K562 (cell line): ENCODE results near the gene PCED1B. TPM values are rescaled to one million over a fixed set of nuclear protein-coding genes. Genes with fewer than 3 reads are reported as not detected.

Experiments used
- CXXC5 ChIP-seq: fragments of 250-450 bp; sonication (Bioruptor Pico); IDR thresholded peaks from 2 replicates; pipeline ENCODE4 v1.8.0; 2022; ENCODE audit warnings: inconsistent platforms, mild to moderate bottlenecking, moderate library complexity
- FOXK2 ChIP-seq, 2 experiments: fragments of 450-650 bp; IDR thresholded peaks in 1 of 2; conservative IDR thresholded peaks in 1 of 2; 2 replicates each; pipeline ENCODE4 v1.6.1; 2016; ENCODE audit warnings: low read depth in 2 of 2, mild to moderate bottlenecking in 1 of 2
- JUND ChIP-seq, 2 experiments: IDR thresholded peaks; 2 replicates in 1 of 2; 3 replicates in 1 of 2; pipeline ENCODE4 v1.6.1; 2011; ENCODE audit warnings: borderline replicate concordance in 2 of 2, low read depth in 2 of 2, low read length in 2 of 2, improper control_type of control experiment in 1 of 2, missing biosample characterization in 1 of 2, missing genetic modification characterization in 1 of 2, missing genetic modification reagents in 1 of 2
- MIER1 ChIP-seq: fragments of 450-650 bp; IDR thresholded peaks from 2 replicates; pipeline ENCODE4 v1.6.1; 2016; ENCODE audit warnings: antibody characterized with exemption, mild to moderate bottlenecking, low read depth
- MTA1 ChIP-seq: fragments of 450-650 bp; IDR thresholded peaks from 2 replicates; pipeline ENCODE4 v1.6.1; 2017; ENCODE audit warnings: borderline replicate concordance
- NR2F6 ChIP-seq: fragments of 450-650 bp; formaldehyde crosslinking; IDR thresholded peaks from 2 replicates; pipeline ENCODE4 v1.4.0; 2020; ENCODE audit warnings: mild to moderate bottlenecking
- NUFIP1 ChIP-seq: fragments of 450-650 bp; IDR thresholded peaks from 2 replicates; pipeline ENCODE4 v1.6.1; 2018; ENCODE audit not compliant: partially characterized antibody
- ZFP36 ChIP-seq: fragments of 150-350 bp; IDR thresholded peaks from 2 replicates; pipeline ENCODE4 v1.6.1; 2018; ENCODE audit warnings: low read length, low read depth; ENCODE audit not compliant: partially characterized antibody
- ZNF551 ChIP-seq: fragments of 250-450 bp; sonication (Bioruptor Pico); IDR thresholded peaks from 2 replicates; pipeline ENCODE4 v1.5.0; 2021; ENCODE audit warnings: mild to moderate bottlenecking, moderate library complexity
- polyA plus RNA-seq, 8 experiments: library from polyadenylated mRNA; depleted of rRNA in 4 of 8; stranded (reverse) in 5 of 8; unstranded in 3 of 8; fragments of >200 nt; fragmentation: Nextera tagmentation in 2 of 8; fragmentation: Illumina TruSeq in 1 of 8; extraction: Ambion mirVana in 2 of 8; extraction: Trizol in 1 of 8; gene quantifications; 2 replicates each; pipeline versions ENCODE4 v1.2.1 to v1.2.3, GENCODE V29; 2011 to 2014; ENCODE audit warnings: inconsistent platforms in 1 of 8, missing spikeins in 1 of 8
- total RNA-seq, 7 experiments: library from RNA; depleted of rRNA in 6 of 7; stranded (reverse); fragments of >200 nt in 6 of 7; fragmentation: Illumina TruSeq in 2 of 7; extraction: Trizol in 2 of 7; gene quantifications; 2 replicates each; pipeline versions ENCODE4 v1.2.1 to v1.2.3, GENCODE V29; 2011 to 2021; ENCODE audit warnings: low replicate concordance in 1 of 7
- TF ChIP-seq, protein P1 (sequence below), 2 experiments: fragments of 450-650 bp in 1 of 2; IDR thresholded peaks; 2 replicates each; pipeline ENCODE4 v1.6.1; 2011 to 2017; ENCODE audit warnings: low read depth in 2 of 2, antibody characterized with exemption in 1 of 2, borderline replicate concordance in 1 of 2, low read length in 1 of 2, mild to moderate bottlenecking in 1 of 2, mixed read lengths in 1 of 2; ENCODE audit not compliant: control insufficient read depth in 1 of 2
- TF ChIP-seq, protein P2 (sequence below): sonication (generic); formaldehyde crosslinking; IDR thresholded peaks from 2 replicates; pipeline ENCODE4 v1.8.1; 2023; ENCODE audit warnings: mild to moderate bottlenecking, missing genetic modification reagents
- TF ChIP-seq, protein P3 (sequence below): fragments of 450-650 bp; IDR thresholded peaks from 2 replicates; pipeline ENCODE4 v1.6.1; 2016; ENCODE audit warnings: missing biosample characterization, missing genetic modification characterization
- TF ChIP-seq, protein P4 (sequence below): fragments of 250-450 bp; sonication (Bioruptor Pico); IDR thresholded peaks from 2 replicates; pipeline ENCODE4 v1.8.0; 2021; ENCODE audit warnings: moderate library complexity, mild to moderate bottlenecking, inconsistent platforms
- TF ChIP-seq, protein P5 (sequence below): sonication (generic); IDR thresholded peaks from 2 replicates; pipeline ENCODE4 v1.6.1; 2016

PCED1B gene
- total and polyA plus RNA-seq, 9 of the 15 experiments (the other 6 are each of a cell fraction or from before 2014, with no cell fraction given): 1.2 to 9.3 (median 2.5) TPM

DNA sequence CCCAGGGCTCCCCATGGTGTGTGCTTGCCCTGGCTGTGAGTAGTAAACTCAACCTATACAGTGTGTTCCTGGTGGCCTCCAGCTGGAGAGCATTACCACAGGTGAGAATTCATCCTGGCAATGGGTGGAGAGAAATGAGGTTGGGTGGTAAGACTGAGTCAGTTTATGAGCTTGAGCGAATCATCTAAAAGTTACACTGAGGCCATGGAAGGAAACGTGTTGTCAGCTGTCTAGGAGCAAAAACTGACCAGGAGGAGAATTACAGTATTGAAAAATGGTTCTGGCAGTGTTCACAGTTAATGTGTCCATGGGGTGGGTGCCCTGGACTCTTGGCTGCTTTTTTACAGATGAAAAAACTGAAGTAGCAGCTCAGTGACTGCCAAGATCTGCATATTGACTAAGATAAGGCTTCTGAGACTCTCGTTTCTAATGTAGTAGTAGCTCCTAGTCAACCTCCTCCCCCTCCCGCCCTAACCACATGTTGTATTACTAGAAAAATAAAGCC lies 202.3 kb downstream of the PCED1B start (continued):
- TF ChIP-seq ZFP36 (no peak), FOXK2 (conservative IDR thresholded peaks at IDR 0.05 in 1 of 2, IDR thresholded peaks at IDR 0.05 in 1 of 2; ENCODE audit: low read depth in 2 of 2) (peak in 1 of 2 experiments; percentile 45; a peak in 1 of 4 replicates), CXXC5 (CRISPR knock-in tag) (peak; percentile 30; the same call in 1 of the 2 replicates), MTA1 (no peak), NUFIP1 (no peak), ZNF551 (CRISPR knock-in tag) (no peak), MIER1 (no peak), JUND (IDR thresholded peaks at IDR 0.05; ENCODE audit: borderline replicate concordance, low read depth, low read length) (no peak), JUND (tag; IDR thresholded peaks at IDR 0.05; ENCODE audit: borderline replicate concordance, low read depth, low read length) (no peak), NR2F6 (no peak)
- TF ChIP-seq, protein P1, sequence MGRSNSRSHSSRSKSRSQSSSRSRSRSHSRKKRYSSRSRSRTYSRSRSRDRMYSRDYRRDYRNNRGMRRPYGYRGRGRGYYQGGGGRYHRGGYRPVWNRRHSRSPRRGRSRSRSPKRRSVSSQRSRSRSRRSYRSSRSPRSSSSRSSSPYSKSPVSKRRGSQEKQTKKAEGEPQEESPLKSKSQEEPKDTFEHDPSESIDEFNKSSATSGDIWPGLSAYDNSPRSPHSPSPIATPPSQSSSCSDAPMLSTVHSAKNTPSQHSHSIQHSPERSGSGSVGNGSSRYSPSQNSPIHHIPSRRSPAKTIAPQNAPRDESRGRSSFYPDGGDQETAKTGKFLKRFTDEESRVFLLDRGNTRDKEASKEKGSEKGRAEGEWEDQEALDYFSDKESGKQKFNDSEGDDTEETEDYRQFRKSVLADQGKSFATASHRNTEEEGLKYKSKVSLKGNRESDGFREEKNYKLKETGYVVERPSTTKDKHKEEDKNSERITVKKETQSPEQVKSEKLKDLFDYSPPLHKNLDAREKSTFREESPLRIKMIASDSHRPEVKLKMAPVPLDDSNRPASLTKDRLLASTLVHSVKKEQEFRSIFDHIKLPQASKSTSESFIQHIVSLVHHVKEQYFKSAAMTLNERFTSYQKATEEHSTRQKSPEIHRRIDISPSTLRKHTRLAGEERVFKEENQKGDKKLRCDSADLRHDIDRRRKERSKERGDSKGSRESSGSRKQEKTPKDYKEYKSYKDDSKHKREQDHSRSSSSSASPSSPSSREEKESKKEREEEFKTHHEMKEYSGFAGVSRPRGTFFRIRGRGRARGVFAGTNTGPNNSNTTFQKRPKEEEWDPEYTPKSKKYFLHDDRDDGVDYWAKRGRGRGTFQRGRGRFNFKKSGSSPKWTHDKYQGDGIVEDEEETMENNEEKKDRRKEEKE (IDR thresholded peaks at IDR 0.05; ENCODE audit: borderline replicate concordance in 1 of 2, control insufficient read depth in 1 of 2, low read depth in 2 of 2, low read length in 1 of 2): no peak
- TF ChIP-seq, protein P2, sequence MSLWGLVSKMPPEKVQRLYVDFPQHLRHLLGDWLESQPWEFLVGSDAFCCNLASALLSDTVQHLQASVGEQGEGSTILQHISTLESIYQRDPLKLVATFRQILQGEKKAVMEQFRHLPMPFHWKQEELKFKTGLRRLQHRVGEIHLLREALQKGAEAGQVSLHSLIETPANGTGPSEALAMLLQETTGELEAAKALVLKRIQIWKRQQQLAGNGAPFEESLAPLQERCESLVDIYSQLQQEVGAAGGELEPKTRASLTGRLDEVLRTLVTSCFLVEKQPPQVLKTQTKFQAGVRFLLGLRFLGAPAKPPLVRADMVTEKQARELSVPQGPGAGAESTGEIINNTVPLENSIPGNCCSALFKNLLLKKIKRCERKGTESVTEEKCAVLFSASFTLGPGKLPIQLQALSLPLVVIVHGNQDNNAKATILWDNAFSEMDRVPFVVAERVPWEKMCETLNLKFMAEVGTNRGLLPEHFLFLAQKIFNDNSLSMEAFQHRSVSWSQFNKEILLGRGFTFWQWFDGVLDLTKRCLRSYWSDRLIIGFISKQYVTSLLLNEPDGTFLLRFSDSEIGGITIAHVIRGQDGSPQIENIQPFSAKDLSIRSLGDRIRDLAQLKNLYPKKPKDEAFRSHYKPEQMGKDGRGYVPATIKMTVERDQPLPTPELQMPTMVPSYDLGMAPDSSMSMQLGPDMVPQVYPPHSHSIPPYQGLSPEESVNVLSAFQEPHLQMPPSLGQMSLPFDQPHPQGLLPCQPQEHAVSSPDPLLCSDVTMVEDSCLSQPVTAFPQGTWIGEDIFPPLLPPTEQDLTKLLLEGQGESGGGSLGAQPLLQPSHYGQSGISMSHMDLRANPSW: no peak
- TF ChIP-seq, protein P3, sequence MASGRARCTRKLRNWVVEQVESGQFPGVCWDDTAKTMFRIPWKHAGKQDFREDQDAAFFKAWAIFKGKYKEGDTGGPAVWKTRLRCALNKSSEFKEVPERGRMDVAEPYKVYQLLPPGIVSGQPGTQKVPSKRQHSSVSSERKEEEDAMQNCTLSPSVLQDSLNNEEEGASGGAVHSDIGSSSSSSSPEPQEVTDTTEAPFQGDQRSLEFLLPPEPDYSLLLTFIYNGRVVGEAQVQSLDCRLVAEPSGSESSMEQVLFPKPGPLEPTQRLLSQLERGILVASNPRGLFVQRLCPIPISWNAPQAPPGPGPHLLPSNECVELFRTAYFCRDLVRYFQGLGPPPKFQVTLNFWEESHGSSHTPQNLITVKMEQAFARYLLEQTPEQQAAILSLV: no peak
- TF ChIP-seq, protein P4, sequence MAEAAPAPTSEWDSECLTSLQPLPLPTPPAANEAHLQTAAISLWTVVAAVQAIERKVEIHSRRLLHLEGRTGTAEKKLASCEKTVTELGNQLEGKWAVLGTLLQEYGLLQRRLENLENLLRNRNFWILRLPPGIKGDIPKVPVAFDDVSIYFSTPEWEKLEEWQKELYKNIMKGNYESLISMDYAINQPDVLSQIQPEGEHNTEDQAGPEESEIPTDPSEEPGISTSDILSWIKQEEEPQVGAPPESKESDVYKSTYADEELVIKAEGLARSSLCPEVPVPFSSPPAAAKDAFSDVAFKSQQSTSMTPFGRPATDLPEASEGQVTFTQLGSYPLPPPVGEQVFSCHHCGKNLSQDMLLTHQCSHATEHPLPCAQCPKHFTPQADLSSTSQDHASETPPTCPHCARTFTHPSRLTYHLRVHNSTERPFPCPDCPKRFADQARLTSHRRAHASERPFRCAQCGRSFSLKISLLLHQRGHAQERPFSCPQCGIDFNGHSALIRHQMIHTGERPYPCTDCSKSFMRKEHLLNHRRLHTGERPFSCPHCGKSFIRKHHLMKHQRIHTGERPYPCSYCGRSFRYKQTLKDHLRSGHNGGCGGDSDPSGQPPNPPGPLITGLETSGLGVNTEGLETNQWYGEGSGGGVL (CRISPR knock-in tag): no peak
- TF ChIP-seq, protein P5, sequence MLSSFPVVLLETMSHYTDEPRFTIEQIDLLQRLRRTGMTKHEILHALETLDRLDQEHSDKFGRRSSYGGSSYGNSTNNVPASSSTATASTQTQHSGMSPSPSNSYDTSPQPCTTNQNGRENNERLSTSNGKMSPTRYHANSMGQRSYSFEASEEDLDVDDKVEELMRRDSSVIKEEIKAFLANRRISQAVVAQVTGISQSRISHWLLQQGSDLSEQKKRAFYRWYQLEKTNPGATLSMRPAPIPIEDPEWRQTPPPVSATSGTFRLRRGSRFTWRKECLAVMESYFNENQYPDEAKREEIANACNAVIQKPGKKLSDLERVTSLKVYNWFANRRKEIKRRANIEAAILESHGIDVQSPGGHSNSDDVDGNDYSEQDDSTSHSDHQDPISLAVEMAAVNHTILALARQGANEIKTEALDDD: 0 out of 2 replicates have a peak, but pooled peaks have one; percentile 65
